Left lobe of liver (tissue), 2 donors: ENCODE results near the gene ANGPT4. TPM values are rescaled to one million over a fixed set of nuclear protein-coding genes. Genes with fewer than 3 reads are reported as not detected.
A peak's percentile ranks its signal among the peaks of the same experiment; 100 is the strongest.
"Not testable (repeated sequence)": the region's sequence is repeated elsewhere in the genome, so short reads cannot be mapped to it uniquely, and the experiment has no call there.

Experiments used
- ATAC-seq: fragments of 200-7000 bp; cut with Tn5 transposase; one replicate; pipeline ENCODE4 v1.9.1; 2020; ENCODE audit warnings: mild to moderate bottlenecking, moderate library complexity
- DNase-seq: peaks from one replicate; pipeline ENCODE4 v3.0.0-alpha.2; 2020; ENCODE audit warnings: low spot score
- total RNA-seq: library from RNA; stranded (reverse); gene quantifications from one replicate; pipeline ENCODE4 v1.2.1, GENCODE V29; 2021
- donor health status: DM: no; HTN: no; CAD: no; lungs with moderate emphysema.
- donor health status: DM: no; HTN: yes; CAD: no.

The ANGPT4 gene
- total RNA-seq, 1 donor from 2014 or later, result 0.05 TPM

- DNase-seq (no peak), ATAC-seq (no peak)
Measured at GRCh38 chr20:878511-879307, 37.4 kb downstream of the ANGPT4 start.

DNA sequence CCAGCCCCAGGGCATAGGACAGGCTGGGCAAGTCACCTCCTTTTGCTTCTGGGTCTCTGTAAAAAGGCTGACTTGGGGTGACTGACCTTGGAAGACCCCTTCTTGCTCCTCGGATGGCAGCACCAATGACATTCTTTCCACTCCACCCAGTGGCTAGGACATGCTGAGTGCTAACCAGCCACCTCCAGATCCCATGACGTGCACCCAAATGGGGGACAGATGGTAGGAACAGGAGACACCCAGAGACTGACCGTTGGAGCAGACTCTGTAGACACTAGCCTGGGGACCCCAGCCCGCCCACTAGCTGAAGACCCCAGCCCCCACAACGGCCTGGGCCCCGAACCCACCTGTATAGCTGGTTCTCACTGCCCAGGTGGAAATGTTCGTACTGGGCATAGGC lies 38.3 kb downstream of the ANGPT4 start:
- ATAC-seq, result no peak
- DNase-seq, result no peak

GRCh38 chr20:875115-875514 lies 41.0 kb downstream of the ANGPT4 start:
- ATAC-seq (no peak), DNase-seq (no peak)

DNA sequence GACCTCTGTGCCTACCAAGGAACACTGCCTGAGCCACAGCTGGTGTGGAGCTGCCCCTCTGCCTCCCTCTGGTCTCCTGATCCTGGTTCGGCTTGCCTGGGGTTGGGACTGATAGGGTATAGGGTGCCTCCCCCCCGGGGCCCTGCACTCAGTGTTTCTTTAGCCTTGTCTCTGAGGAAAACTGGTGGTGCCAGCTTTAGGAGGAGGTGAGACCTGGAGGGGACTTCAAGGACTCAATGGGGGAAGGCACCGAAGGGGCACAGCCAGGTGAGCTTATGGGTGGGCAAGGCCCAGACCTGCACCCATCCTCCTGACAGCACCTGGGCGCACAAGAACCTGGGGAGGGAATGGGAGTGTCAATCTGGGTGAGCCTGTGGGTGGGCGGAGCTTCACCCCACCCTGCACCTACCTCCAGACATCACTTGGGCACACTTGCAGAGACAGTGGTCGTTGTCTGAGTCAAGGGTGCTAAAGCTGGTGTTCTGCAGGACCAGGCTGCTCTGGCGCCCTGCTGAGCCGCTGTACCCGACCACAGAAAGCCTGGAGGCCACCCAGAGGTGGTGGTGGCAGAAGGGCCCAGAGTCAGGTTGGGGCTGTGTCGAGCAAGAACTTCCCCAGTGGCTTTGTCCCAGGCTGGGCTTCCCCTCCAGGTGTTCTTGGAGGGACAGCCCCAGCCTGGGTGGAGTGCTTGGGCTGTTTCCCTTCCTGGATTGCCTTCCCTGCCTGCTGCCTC lies 42.1 kb downstream of the ANGPT4 start:
- DNase-seq (no peak), ATAC-seq (no peak)

- no peak for ATAC-seq
- DNase-seq, result no peak
Measured at GRCh38 chr20:872855-873520, 43.1 kb downstream of the ANGPT4 start.

DNA sequence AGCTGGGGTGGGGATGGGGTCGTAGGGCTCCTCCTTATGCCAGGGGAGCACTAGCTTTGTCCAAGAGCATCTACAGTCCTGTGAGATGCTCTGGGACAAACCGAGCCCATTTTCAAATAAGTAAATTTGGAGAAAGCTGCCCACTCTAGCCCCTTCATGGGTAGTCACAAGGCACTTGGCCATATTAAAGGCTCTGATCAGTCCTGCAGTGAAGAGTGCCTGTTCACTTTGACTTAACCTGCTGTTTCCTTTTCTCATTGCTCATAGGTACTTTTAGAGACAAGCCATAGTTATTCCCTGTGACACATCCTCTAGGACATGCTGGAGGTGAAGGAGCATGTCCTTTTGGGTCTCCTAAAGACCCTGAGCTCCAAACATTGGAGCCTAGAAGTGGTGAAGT lies 44.2 kb downstream of the ANGPT4 start:
- ATAC-seq (no peak), DNase-seq (no peak)

GRCh38 chr20:871436-871835 lies 44.7 kb downstream of the ANGPT4 start:
- ATAC-seq (no peak), DNase-seq (no peak)

GRCh38 chr20:870758-871157 lies 45.4 kb downstream of the ANGPT4 start:
- DNase-seq, result no peak

GRCh38 chr20:869606-870005 lies 46.5 kb downstream of the ANGPT4 start:
- ATAC-seq (peak; percentile 48), DNase-seq (no peak)

More at GRCh38 chr20:870758-871157, 45.4 kb downstream of the ANGPT4 start:
- ATAC-seq, result no peak

DNA sequence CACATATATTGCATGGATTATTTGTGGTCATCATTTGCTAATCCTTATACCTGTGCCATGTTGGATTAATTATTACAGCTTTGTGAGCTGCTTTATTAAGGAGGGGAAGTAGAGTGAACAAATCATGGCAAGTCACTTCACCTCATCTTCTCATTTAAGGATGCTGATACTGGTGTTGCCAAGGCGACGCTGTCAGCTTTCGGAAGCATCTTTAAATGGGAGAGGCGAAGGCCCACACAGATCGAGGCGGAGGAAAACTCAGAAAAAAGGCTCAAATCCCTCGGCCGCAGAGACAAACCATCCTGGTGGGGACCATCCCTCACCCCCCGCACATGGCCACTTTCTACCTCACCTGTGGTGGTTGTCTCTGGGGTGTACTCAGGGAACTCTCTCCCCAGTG lies 47.9 kb downstream of the ANGPT4 start:
- no peak for DNase-seq
- no peak for ATAC-seq

DNA sequence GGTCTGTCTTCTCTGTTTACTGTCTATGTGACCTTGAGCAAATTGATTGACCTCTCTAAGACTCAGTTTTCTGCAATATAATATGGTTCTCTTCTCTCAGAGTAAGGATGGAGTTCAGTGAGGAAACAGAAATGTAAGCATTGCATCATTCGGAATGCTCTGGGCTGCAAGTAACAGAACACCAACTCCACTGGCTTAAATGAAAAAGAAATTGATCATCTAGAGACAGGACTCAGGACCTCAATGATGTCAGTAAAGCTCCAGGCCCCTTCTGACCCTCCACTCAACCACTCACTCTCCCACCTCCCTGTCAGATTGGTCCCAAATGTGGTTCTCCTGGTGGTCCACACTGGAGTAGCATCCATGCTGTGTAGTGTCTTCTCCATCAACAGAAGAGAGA lies 50.7 kb downstream of the ANGPT4 start:
- DNase-seq (no peak), ATAC-seq (no peak)

GRCh38 chr20:860891-861290 lies 55.2 kb downstream of the ANGPT4 start:
- DNase-seq, result no peak
- ATAC-seq, result no peak

DNA sequence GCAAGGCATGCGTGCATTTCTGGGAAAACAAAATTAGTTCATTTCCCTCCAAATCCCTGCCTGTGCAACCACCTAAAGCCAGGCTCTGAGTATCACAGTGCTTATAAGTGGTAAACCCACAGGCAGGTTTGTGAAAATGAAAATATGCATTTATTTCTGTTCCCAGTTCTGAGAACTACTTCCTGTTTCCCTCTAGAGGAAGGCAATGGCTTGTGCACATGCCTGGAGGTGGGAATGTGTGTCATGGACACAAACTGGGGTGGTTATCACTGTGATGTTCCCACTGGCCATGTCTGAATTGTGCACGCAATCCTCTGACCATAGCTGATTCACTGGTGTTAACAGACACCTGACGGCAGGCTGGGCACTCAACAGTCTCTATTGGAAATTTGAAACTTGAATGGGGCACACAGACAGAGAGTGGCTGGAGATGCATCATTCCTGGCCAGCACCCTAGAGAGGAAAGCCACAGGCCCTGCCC lies 56.3 kb downstream of the ANGPT4 start:
- DNase-seq, result no peak
- no peak for ATAC-seq

- no peak for ATAC-seq
- no peak for DNase-seq
Measured at GRCh38 chr20:858011-858410, 58.1 kb downstream of the ANGPT4 start.

DNA sequence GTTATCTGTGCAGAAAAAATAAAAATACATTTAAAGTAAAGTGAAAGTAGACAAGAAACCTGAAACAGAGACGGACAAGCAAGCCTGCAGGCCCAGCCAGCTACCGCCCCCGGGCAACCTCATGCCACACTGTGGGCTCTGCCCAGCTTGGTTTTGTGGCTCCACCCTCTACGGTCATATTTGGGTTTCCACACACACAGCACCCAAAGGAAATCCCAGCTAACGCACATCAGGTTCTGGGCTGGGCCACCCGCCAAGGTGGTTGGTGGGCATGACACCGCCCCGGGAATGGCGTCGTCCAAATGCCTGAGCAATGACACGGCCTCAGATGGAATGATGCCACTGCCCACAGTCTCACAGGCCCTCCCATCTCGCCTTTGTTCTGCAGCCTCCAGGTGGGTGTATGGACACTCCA lies 59.8 kb downstream of the ANGPT4 start:
- no peak for DNase-seq
- ATAC-seq, result no peak

DNA sequence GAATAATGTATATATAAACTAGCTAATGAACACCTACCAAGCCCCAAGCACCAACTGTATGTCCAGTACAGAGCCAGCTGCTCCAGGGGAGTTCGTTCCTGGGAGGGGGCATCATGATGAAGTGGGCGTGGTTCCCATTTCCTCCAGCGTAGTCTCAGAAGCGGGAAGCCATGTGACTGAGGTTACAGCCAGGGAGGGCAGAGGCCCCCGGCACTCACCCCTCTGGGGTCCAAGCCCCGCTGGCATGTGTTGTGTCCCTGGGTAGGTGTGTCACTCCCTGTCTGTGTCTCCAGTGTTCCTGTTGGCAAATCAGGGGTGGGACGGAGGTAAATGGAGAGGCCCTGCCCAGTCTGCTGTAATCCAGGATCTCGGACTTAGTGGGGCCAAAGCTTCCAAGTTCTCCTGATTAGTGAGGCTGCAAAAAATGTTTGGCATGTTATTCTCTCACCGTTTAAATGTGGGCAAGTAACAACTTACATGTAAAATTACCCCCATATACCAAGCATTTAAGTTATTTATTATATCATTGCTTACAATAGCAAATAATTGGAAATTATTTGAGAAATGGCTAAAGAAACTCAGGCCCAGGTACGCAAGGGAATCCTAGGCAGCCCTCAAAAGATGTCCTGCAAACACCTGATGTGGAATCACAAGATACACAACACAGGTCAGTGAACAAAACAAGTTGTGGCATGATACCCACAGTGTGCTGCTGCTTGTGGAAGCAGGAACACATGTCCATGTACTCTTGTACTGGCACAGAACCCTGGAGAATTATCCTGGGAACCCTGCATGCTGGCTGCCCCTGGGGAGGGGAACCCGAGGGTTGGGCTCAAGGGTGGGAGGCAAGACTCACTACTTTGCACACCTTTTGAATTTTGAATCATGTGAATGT lies 60.4 kb downstream of the ANGPT4 start:
- ATAC-seq (no peak), DNase-seq (no peak)

GRCh38 chr20:854601-855000 lies 61.5 kb downstream of the ANGPT4 start:
- no peak for DNase-seq

GRCh38 chr20:853406-853996 lies 62.6 kb downstream of the ANGPT4 start:
- DNase-seq, result no peak
- no peak for ATAC-seq

More at GRCh38 chr20:854601-855000, 61.5 kb downstream of the ANGPT4 start:
- no peak for ATAC-seq

DNA sequence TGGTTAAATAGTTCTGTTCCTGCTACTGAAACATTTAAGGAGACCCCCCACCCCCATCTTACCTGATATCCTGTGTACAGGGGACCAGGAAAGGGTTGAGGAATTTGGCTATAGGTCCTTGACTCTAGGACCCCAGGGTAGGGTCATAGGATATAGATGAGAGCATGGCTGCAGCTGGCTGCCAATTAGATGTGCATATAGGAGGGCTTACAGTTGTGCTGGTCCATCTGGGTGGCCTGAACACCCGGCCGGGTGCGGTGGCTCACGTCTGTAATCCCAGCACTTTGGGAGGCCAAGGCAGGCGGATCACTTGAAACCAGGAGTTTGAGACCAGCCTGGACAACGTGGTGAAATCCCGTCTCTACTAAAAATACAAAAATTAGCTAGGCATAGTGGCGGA lies 67.4 kb downstream of the ANGPT4 start:
- not testable (repeated sequence) for ATAC-seq

DNA sequence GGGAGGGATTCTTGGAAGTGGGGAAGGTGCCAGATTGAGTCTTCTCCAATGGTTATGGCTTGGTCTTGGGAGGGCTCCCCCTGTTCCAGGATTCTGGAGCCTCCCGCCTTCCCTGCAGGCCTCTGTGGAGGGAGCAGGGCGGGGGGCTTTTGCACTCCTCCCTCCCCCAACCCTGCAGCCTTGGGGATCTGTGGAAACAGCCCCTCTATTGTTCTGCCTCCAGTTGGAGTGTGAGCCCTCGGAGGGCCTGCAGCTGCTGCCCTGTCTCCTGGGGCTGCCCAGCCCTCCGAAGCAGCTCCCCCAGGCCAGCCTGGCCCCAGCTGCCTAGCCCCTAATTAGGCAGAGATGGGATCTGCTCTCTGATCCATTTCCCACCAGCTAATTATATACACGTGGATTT lies 67.9 kb downstream of the ANGPT4 start:
- ATAC-seq (no peak), DNase-seq (no peak)

More for the DNA sequence above, 67.4 kb downstream of the ANGPT4 start:
- DNase-seq, result not testable (repeated sequence)
